Measurements from ENCODE around the gene SLC38A9.

DNA sequence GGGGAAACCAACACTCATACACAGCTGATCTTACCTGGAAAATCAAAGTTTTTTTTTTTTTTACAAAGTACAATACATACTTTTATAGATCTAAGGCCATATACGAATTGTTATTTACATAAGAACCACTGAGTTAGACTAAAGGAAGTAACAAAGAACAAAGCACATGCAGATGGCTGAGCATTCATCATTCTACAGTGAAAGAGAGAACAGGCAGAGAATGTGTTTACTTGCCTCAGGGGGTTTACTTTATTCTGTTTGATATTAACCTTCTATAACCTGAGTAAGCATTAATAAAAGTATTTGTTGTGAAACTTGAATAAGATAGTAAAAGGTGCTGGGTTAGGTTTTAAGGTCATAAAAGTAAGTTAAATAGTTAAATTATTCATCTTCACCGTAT is 54.7 kb downstream of the SLC38A9 start:
- no peak for TF ChIP-seq POLR2AphosphoS5 (IDR thresholded peaks at IDR 0.05)
- TF ChIP-seq, protein P1, sequence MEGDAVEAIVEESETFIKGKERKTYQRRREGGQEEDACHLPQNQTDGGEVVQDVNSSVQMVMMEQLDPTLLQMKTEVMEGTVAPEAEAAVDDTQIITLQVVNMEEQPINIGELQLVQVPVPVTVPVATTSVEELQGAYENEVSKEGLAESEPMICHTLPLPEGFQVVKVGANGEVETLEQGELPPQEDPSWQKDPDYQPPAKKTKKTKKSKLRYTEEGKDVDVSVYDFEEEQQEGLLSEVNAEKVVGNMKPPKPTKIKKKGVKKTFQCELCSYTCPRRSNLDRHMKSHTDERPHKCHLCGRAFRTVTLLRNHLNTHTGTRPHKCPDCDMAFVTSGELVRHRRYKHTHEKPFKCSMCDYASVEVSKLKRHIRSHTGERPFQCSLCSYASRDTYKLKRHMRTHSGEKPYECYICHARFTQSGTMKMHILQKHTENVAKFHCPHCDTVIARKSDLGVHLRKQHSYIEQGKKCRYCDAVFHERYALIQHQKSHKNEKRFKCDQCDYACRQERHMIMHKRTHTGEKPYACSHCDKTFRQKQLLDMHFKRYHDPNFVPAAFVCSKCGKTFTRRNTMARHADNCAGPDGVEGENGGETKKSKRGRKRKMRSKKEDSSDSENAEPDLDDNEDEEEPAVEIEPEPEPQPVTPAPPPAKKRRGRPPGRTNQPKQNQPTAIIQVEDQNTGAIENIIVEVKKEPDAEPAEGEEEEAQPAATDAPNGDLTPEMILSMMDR (IDR thresholded peaks at IDR 0.05 in 8 of 11, conservative IDR thresholded peaks at IDR 0.05 in 3 of 11) = no peak

Data from spleen (tissue), 7 donors.